Dermis microvascular lymphatic vessel endothelial cell (primary cell): Measurements from ENCODE around the gene IMMP2L. TPM values are rescaled to one million over a fixed set of nuclear protein-coding genes. Genes with fewer than 3 reads are reported as not detected.

Experiments
- DNase-seq, 2 donors: peaks; one replicate each; pipeline versions ENCODE4 v3.0.0 to v3.0.0-alpha.2; 2010; ENCODE audit warnings: low read depth in 2 of 2
- total RNA-seq: library from RNA; depleted of rRNA; stranded (reverse); fragments of >200 nt; gene quantifications from 2 replicates; pipeline ENCODE4 v1.2.1, GENCODE V29; 2014

The IMMP2L gene
- total RNA-seq, 1 donor from 2014 or later: 6.0 TPM

GRCh38 chr7:111162692-111163091 lies 399.6 kb downstream of the IMMP2L start:
- DNase-seq: no peak

GRCh38 chr7:111160297-111160696 lies 402.0 kb downstream of the IMMP2L start:
- no peak for DNase-seq

GRCh38 chr7:111159426-111159825 lies 402.9 kb downstream of the IMMP2L start:
- no peak for DNase-seq

- DNase-seq: no peak
These were observed 411.6 kb downstream of the IMMP2L start for GRCh38 chr7:111150709-111151108.

GRCh38 chr7:111147708-111148533 lies 414.4 kb downstream of the IMMP2L start:
- DNase-seq: no peak

GRCh38 chr7:111146136-111146535 lies 416.2 kb downstream of the IMMP2L start:
- DNase-seq: no peak

- no peak for DNase-seq
These were observed 416.8 kb downstream of the IMMP2L start for GRCh38 chr7:111145472-111145871.

- DNase-seq: no peak
These were observed 422.0 kb downstream of the IMMP2L start for GRCh38 chr7:111140091-111140865.

GRCh38 chr7:111138586-111138985 lies 423.7 kb downstream of the IMMP2L start:
- DNase-seq: no peak

GRCh38 chr7:111138193-111138569 lies 424.1 kb downstream of the IMMP2L start:
- peak; percentile 38 to 79 for DNase-seq

- DNase-seq: peak in 1 of 2 donors; percentile 25
These were observed 424.7 kb downstream of the IMMP2L start for GRCh38 chr7:111137296-111138192.

GRCh38 chr7:111132833-111133232 lies 429.5 kb downstream of the IMMP2L start:
- peak in 1 of 2 donors; percentile 20 for DNase-seq

GRCh38 chr7:111129435-111129834 lies 432.9 kb downstream of the IMMP2L start:
- DNase-seq: no peak

GRCh38 chr7:111126987-111127386 lies 435.3 kb downstream of the IMMP2L start:
- peak in 1 of 2 donors; percentile 11 for DNase-seq

- DNase-seq: no peak
These were observed 446.3 kb downstream of the IMMP2L start for GRCh38 chr7:111115966-111116365.

GRCh38 chr7:111113263-111114017 lies 448.9 kb downstream of the IMMP2L start:
- DNase-seq: peak in 1 of 2 donors; percentile 58

GRCh38 chr7:111112439-111112838 lies 449.9 kb downstream of the IMMP2L start:
- DNase-seq: peak; percentile 7 to 49

- DNase-seq: no peak
These were observed 453.8 kb downstream of the IMMP2L start for GRCh38 chr7:111108496-111108895.

GRCh38 chr7:111108000-111108399 lies 454.3 kb downstream of the IMMP2L start:
- DNase-seq: no peak

GRCh38 chr7:111107579-111107978 lies 454.7 kb downstream of the IMMP2L start:
- no peak for DNase-seq

- no peak for DNase-seq
These were observed 457.0 kb downstream of the IMMP2L start for GRCh38 chr7:111105269-111105668.
